ENCODE measurements around the gene FAM3D.

GRCh38 chr3:58668247-58668646, 1.7 kb upstream of the FAM3D start:
- no peak for TF ChIP-seq CTCF (IDR thresholded peaks at IDR 0.05; ENCODE audit: control extremely low read depth in 1 of 3, insufficient read depth in 1 of 3, low read depth in 1 of 3, low read length in 3 of 3)
- no peak for TF ChIP-seq KDM1A (IDR thresholded peaks at IDR 0.05; ENCODE audit: borderline replicate concordance, low read length)
